GM18505 (cell line): Measurements from ENCODE around the gene INTS15.

Experiments
- ATAC-seq: cut with Tn5 transposase; IDR thresholded peaks from one replicate; pipeline ENCODE4 v1.9.1; 2021; ENCODE audit not compliant: unreplicated experiment
- POLR2A ChIP-seq: IDR thresholded peaks from 4 replicates; pipeline ENCODE4 v1.6.1; 2011; ENCODE audit warnings: borderline replicate concordance; ENCODE audit not compliant: insufficient read depth, insufficient read length; ENCODE audit errors: extremely low read depth

The INTS15 gene

DNA sequence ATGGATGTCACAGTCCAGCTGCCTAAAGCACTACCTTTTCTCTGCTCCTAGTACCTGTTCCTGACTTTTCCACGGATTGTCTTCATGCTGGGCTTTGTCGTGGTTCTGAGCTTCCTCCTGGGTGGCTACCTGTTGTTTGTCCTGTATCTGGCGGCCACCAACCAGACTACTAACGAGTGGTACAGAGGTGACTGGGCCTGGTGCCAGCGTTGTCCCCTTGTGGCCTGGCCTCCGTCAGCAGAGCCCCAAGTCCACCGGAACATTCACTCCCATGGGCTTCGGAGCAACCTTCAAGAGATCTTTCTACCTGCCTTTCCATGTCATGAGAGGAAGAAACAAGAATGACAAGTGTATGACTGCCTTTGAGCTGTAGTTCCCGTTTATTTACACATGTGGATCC is 1.3 kb upstream of the INTS15 start:
- no peak for TF ChIP-seq POLR2A
- no peak for ATAC-seq

DNA sequence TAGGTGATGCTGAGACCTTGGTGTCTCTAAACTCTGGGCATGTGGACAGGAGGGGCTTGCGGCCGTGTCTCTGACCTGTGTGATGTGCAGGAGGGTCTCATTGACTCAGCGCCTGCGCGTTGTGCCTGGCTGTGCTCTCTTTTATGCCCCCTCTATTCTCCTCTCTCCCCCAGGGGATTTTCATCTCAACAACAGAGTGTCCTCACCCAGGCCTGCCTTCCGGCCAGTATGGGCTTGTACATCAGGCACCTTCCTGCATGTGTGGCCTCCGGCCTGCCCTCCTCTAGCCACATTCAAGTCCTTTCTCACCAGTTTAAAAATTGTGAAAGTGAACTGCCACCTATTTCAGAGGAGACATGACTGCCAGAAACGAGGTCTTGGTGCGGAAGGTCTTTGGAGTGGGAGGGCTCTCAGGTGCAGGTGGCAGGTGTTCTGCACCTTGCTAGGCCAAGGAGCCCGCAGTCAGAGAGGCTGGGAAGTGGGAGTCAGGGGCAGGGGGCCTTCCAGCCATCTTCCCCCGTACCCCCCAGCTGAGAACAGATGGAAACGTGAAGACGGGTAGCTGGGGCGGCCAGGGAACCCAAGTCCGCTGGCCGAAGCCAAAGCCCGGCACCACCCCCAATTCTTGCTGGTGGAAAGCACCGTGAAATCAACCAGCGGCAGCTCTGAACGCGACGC is 531 bp upstream of the INTS15 start:
- no peak for ATAC-seq
- TF ChIP-seq POLR2A, result no peak

DNA sequence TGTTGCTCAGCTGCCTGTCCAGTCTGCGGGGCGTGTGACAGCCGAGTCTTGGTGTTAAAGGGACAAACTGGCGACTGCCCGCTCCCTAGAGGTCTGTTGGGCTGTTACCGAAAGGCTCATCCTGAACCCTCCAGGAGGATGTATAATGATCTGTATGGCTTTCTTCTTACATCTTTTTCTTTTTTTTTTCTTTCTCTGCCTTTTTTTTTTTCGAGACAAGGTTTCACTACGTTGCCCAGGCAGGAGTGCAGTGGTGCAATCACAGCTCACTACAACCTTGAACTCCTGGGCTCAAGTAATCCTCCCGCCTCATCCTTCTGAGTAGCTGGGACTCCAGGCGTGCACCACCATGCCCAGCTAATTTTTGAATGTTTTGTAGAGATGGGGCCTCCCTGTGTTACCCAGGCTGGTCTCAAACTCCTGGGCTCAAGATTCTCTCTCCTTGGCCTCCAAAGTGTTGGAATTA is 857 bp downstream of the INTS15 start:
- ATAC-seq, result no peak
- TF ChIP-seq POLR2A, result no peak

DNA sequence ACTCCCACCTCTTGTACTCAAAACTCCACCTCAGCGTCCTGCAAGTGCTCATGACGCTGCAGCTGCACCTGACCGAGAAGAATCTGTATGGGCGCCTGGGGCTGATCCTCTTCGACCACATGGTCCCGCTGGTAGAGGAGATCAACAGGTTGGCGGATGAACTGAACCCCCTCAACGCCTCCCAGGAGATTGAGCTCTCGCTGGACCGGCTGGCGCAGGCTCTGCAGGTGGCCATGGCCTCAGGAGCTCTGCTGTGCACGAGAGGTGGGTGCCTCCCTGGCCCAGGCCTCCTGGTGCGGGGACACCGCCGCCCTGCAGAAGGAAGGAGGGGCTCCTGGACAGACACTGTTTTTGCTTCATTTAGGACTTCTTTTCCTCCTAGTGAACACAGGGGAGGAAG is 10.3 kb downstream of the INTS15 start:
- no peak for TF ChIP-seq POLR2A

DNA sequence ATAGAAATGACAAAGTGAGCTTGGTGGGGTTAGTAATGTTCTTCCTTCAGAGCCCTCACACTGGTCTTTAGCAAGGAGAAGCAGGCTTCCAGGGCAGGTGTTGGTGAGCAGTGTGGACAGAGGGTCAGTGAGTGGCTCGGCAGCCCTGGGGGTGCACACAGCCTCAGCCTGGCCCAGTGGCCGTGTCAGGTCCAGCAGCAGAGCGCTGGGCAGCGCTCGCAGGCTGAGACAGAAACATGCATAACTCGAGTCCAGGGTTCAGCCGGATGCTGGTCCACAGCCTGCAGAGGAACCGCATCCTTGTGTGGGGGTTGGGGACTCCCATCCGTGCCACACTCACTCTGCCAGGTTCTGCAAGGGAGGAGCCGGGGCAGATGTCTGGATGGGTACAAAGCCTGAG is 14.6 kb downstream of the INTS15 start:
- no peak for ATAC-seq
- TF ChIP-seq POLR2A, result no peak

More for the DNA sequence above, 10.3 kb downstream of the INTS15 start:
- ATAC-seq, result no peak

DNA sequence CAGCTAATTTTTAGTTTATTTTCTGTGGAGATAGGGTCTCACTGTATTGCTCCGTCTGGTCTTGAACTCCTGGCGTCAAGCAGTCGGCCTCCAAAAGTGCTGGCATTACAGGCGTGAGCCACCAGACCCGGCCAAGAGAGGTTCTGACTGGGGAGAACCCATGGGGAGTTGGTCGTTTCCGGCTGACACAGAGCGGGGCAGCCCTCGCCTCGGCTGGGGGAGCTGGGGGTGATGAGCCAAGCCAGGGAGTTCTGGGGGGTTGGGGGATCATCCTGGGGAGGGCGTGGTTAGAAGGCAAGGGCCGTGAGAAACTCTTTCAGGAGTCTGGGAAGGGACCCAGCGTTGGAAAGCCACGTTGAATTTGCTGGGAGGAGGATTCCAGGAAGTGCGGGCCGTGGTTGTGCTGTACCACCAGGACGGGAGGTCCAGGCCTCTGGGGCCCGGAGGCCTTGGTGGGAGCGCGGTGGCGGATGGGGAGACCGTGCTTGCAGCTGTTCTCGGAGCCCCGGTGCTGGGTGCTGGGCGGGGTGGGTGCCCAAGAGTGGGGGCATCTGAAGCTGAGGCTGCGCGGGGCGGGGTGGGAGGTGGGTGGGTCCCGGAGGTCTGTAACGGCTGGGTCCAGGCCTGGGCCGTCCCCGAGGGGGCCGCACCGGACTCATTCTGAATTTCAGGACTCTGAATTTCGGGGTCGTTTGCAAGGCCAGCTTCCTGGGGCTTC is 17.2 kb downstream of the INTS15 start:
- ATAC-seq, result no peak
- TF ChIP-seq POLR2A, result no peak

DNA sequence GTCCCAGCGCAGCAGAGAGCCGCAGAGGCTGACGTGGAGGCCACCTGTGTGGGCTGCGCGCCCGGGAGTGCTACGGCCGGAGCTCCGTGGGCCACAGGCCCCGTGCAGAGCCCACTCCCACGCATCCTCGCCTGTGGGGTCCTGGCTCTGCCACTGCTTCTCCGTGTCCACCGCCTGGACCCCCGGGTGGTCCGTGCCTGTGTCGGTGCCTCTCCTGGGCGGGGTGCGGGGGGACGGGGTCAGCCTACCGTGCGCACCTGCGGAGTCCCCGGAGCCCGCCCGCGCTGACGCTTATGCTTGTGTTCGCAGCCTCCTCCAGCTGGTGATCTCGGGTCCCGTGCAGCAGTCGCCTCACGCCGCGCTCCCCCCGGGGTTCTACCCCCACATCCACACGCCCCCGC is 17.8 kb downstream of the INTS15 start:
- TF ChIP-seq POLR2A, result no peak
- ATAC-seq, result no peak

DNA sequence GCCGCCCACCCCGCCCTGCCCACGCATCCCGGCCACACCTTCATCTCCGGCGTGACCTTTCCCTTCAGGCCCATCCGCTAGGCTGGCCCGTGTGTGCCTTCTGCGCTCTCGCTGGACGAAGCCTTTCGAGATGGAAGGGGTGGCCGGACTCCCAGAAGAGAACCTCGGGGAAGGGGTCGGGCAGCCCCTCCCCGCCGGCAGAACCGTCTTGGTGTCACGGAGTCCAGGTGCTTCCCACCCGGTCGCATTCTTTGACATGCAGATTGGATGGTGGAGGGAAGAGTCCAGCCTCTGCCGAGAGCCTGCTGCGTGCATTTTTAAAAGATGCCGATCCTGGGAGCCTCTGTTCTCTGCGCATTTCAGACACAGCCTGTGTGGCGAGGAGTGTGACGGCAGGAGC is 18.3 kb downstream of the INTS15 start:
- no peak for TF ChIP-seq POLR2A
- ATAC-seq, result no peak

DNA sequence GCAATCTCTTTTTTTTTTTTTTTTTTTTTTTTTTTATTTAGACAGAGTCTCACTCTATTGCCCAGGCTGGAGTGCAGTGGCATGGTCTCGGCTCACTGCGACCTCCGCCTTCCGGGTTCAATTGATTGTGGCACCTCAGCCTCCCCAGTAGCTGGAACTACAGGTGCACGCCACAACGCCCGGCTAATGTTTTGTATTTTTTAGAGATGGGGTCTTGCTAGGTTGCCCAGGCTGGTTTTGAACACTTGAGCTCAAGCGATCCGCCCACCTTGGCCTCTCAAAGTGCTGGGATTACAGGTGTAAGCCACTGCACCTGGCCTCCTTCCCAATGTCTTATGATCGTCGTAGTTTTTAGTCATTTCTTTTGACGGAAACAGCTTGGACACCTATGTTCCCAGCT is 19.0 kb downstream of the INTS15 start:
- no peak for TF ChIP-seq POLR2A
- ATAC-seq, result no peak

DNA sequence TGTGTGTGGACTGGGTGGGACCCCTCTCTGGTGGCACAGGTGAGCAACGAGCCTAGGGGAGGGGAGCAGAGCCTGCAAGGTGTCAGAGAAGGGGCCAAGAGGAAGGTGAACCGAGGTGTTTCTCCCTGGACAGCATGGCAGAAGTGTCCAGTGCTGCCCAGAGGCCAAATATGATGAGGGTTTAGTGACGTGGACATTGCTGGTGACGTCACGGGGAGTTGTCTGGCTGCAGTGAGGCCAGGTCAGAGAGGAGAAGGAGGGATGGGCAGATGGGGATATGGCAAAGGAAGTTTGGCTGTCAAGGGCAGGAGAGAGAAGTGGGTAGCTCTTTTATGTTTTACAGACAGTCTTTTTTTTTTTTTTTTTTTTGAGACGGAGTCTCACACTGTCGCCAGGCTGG is 23.0 kb downstream of the INTS15 start:
- no peak for TF ChIP-seq POLR2A
- ATAC-seq, result no peak

DNA sequence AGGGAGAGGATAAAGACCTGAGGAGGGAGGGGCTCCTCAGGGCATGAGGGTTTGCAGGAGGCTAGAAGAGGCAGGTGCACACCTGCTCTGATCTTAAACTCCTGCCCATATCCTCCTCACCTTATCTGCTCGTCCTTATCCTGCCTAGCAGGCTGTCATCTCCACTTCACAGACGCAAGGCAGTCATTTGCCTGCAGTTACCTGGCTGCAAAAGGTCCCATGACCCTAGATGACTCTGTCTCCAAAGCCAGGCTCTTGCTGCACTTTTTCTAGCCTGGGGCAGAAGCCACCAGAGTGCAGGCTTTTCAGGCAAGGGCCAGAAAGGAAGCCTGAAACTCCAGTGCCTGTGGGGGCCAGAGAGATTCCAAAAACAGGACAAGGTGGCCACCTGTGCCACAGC is 23.9 kb downstream of the INTS15 start:
- ATAC-seq, result no peak
- TF ChIP-seq POLR2A, result no peak

DNA sequence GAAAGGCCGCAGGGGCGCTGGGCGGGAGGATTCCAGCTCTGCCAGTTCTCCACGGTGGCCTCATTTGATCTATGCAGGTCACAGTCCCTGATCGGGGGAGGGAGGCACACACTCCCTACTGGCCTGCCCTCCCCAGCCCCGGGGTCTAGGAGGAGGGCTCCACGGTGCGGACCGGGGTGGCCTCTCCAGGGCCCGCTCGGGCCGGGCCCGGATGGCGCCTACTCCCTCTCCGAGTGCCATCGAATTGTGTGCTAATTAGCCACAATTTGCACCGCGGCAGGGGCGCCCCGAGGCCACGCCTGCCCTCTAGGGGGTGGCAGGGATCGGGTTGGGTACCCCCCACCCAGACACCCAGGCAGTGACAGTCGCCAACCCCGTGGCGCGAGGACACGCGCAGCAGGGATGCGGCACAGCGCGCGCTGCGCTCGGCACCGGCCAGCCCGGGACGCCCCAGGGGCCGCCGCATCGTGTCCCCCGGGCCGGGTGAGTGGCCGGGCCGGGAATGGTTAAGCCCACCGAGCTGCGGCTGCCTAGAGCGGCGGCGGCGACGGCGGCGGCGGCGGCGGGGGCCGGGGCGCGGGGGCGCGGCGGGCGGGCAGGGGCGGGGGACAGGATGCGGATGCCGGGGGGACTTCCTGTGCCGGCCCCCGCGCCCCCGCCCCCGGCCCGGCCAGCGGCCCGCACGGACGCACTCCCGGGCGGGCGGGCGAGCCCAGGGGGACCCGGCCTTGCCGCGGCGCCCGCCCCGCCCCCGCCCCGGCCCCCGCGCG is 25.3 kb downstream of the INTS15 start, which contains the start of gene ZNF853:
Gene ZNF853 (plus strand): TSS at position 658 of the 770 bp plus-strand sequence. CDS start 565 bp downstream, outside the sequence.
- ATAC-seq, result no peak
- TF ChIP-seq POLR2A, result no peak

DNA sequence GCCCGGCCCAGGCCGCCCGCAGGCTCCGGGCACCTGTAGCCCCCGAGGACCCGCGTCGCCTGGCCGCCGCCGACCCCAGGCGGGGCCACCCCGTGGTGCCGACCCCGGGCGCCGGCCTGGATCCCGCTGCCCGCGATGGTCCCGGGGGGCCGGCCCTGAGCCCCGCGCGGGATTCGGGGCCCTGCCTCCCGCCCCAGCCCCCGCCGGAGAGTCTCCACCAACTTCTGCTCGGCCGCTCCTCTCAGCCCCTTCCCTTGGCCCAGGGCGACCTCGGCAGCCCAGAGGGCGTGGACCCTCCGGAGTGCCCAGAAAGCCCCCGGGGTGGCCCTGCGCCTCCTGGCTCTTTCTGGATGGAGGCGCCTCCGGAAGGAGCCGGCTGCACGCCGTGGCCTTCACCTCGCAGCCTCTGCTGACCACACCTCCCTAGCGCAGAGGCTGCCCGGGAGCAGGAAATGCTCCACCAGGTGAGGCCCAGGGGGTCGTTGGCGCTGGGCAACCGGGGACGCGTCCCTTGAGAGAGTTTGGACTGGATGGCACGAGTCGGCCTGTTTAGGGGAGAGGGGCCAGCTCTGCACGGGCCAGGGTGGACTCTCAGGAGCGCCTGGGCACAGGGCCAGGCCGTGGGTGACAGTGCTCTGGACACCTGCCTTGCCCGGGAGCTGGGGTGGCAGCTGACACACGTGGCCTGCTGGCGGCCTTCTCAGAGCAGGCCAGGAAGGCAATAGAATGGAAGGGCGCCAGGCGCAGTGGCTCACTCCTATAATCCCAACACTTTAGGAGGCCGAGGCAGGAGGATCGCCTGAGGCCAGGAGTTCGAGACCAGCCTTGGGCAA is 26.1 kb downstream of the INTS15 start:
- ATAC-seq, result no peak
- TF ChIP-seq POLR2A, result no peak
